ENCODE measurements around the gene TXNRD2.

The TXNRD2 gene

GRCh38 chr22:19866665-19867009 is 75.0 kb downstream of the TXNRD2 start:
- no peak for DNase-seq (ENCODE audit: low spot score)
- no peak for TF ChIP-seq CTCF (IDR thresholded peaks at IDR 0.05)
- H3K27ac ChIP-seq = no peak overlapping the region
- no peak overlapping the region for H3K4me3 ChIP-seq

GRCh38 chr22:19865141-19865829 is 76.3 kb downstream of the TXNRD2 start:
- TF ChIP-seq CTCF (IDR thresholded peaks at IDR 0.05) = no peak
- Histone ChIP-seq H3K4me3 (no peak overlapping the region), H3K27ac (no peak overlapping the region)
- DNase-seq (ENCODE audit: low spot score) = no peak

- DNase-seq (ENCODE audit: low spot score) = no peak
- H3K27ac ChIP-seq = no peak overlapping the region
These were observed 77.0 kb downstream of the TXNRD2 start for GRCh38 chr22:19864538-19865106.

GRCh38 chr22:19863571-19863970 is 78.0 kb downstream of the TXNRD2 start:
- no peak for TF ChIP-seq CTCF (IDR thresholded peaks at IDR 0.05)
- H3K27ac ChIP-seq = no peak overlapping the region
- H3K4me3 ChIP-seq = no peak overlapping the region
- no peak for DNase-seq (ENCODE audit: low spot score)

More at GRCh38 chr22:19864538-19865106, 77.0 kb downstream of the TXNRD2 start:
- no peak overlapping the region for H3K4me3 ChIP-seq
- no peak for TF ChIP-seq CTCF (IDR thresholded peaks at IDR 0.05)

GRCh38 chr22:19862619-19863246 is 78.9 kb downstream of the TXNRD2 start:
- Histone ChIP-seq H3K27ac (no peak overlapping the region), H3K4me3 (no peak overlapping the region)
- TF ChIP-seq CTCF (IDR thresholded peaks at IDR 0.05) = no peak
- DNase-seq (ENCODE audit: low spot score) = no peak

- DNase-seq (ENCODE audit: low spot score) = no peak
- H3K4me3 ChIP-seq = no peak overlapping the region
- no peak for TF ChIP-seq CTCF (IDR thresholded peaks at IDR 0.05)
- H3K27ac ChIP-seq = no peak overlapping the region
These were observed 81.6 kb downstream of the TXNRD2 start for GRCh38 chr22:19859861-19860510.

Data from coronary artery (tissue), 2 donors.